HG02840 (cell line): ENCODE data around the gene RPS6KB2.
"Not testable (repeated sequence)": the region's sequence is repeated elsewhere in the genome, so short reads cannot be mapped to it uniquely, and the experiment has no call there.

Experiments used
- ATAC-seq: cut with Tn5 transposase; IDR thresholded peaks from one replicate; pipeline ENCODE4 v1.9.1; 2021; ENCODE audit warnings: mild to moderate bottlenecking, moderate library complexity, moderate number of reproducible peaks; ENCODE audit not compliant: unreplicated experiment, low FRiP score

Gene RPS6KB2

DNA sequence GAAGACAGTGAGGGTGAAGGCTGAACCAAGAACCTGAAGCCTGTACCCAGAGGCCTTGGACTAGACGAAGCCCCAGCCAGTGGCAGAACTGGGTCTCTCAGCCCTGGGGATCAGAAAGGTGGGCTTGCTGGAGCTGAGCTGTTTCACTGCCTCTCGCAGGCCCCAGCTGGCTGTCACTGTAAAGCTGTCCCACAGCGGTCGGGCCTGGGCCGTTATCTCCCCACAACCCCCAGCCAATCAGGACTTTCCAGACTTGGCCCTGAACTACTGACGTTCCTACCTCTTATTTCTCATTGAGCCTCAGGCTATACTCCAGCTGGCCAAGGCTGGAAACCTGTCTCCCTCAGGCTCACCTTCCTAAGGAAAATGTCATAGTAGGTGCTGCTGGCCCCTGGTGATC, 30.8 kb upstream of the RPS6KB2 start:
- ATAC-seq: no peak

DNA sequence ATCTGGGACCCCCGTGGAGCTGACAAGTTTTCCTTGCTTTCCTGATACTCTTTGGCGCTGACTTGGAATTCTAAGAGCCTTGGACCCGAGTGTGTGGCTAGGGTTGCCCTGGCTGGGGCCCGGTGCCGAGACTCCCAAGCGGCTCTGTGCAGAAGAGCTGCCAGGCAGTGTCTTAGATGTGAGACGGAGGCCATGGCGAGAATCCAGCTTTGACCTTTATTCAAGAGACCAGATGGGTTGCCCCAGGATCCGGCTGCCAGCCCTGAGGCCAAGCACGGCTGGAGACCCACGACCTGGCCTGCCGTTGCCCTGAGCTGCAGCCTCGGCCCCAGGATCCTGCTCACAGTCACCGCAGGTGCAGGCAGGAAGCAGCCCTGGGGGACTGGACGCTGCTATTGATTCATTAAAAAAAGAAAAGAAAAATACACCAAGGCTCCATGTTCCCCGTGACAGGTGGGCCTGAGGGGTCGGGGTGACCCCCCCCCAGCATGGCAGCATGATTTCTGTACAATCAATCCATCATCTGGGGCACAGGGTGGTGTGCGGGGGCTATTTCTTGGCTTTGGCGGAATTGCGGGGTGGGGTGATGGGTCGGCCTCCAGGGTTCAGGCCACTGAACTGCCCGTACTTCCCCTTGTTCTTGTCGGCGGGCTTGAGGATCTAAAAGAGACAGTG, 30.2 kb upstream of the RPS6KB2 start:
- no peak for ATAC-seq

DNA sequence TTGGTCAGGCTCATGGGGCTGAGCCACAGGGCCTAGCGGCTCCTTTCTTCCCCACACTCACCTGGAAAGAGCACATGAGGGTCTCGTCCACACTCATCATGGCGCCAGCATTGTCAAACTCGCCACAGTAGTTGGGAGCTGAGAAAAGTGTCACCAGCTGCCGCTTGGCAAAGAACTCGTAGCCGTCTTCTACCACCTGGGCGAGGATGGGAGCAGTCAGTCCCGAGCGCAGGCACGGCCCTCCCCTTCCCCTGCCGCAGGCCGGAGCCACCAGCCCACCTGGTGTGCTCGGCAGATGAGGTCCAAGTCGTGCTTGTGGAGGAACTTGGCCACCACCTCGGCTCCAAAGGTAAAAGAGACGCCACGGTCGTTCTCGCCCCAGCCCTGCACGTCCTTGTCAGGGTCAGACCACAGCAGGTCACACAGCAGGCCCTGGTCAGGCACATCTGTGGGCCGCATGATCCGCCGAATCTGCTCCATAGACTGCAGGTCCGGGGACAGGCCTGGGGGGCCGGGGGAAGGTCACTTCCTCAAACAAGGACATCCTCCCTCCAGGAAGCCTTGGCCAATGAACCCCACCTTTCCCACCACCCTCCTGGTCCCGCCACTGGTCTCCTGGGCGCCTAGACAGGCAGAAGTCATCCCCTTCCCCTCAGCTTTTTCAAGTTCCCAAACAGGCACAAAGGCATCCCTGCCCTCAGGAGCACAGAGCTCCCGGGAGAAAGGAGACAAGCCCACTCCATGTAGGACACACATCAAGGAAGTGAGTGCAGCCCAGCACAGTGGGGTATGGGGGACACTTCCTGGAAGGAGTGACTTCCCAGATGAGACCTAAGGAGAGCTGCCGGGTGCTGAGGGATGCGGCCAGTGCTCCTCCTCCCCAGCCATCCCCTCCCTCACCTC, 29.4 kb upstream of the RPS6KB2 start:
- ATAC-seq: no peak

DNA sequence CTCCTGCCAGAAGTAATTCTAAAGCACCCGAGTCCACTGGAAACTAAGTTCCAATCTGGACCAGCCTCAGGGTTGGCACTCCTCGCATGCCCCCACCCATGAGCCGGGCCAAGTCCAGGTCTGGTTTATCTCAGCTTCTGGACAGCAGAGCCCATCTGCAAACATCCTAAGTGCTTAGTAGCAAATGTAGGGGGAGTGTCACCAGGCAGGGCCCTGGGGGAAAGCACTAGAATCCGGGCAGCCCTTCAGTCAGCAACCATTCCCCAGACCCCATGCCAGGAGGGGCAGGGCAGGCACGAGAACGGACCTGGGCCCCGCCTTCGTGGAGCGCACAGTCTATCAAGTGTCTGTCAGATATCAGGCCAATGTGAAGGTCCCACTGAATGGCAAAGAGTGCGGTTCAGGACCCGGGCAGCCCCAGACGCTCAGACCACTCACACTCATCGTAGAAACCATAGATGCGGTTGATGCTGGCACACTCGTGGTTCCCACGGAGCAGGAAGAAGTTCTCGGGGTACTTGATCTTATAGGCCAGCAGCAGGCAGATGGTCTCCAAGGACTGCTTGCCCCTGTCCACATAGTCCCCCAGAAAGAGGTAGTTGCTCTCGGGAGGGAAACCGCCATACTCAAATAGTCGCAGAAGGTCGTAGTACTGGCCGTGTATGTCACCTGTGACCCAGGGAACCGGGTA, 27.9 kb upstream of the RPS6KB2 start:
- no peak for ATAC-seq

DNA sequence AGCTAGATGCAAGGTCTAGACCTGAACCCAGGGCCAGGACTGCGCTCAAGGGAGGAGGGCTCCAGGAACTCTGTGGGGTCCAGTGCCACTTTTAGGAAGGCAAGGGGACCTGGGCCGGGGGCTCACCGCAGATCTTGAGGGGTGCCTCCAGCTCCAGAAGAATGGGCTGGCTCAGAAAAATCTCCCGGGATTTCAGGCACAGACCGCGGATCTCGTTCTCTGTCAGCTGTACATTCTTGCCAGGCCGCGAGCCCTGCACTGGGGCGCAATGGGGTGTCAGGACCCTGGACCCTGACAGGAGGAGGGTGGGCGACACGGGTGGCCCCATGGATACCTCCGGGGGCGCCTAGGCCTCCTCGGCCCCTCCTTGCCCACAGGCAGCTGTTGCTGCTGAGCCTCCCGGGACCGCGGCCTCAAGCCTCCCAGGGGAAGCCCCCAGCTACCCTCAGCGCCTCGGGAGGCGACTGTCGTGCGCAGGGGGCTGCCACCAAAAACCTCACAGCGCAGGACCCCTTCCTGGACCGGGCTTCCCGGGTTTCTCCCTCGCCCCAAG, 27.3 kb upstream of the RPS6KB2 start:
- ATAC-seq: peak; percentile 22

DNA sequence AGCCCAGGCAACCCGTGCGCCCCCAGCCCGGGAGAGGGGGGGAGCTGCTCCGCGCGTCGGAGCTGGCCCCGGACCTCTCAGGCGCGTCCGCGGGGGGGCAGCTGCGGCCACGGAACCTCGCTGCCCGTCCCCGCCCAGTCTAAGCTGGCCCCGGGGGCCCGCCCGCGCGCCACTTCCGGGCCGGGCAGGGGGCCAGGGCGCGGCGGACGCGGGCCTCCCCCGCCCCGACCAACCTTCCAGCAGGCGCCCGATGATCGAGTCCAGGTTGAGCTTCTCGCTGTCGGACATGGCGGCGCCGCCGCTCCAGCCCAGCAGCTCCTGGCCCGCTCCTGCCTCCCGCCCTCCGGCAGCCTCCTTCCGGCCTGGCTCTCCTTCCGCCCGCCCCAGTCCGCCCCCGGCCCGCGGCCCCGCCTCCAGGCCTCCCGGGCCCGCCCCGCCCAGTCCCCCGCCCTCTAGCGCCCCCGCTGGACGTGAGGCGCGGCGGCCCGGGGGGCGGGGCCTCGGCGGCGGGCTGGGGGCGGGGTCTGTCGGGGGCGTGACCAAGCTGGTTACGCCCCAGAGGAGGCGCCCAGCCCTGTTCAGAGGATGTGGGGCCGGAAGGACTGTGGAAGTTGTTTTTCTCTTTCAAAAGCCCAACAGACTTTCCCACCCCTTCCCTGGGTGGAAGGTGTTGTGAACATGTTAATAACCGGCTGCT, 26.7 kb upstream of the RPS6KB2 start, which contains the start of gene PPP1CA:
Gene PPP1CA, minus strand, starts transcription at position 364 of the 697 bp plus-strand sequence. Its CDS starts 76 bp downstream, at position 288.
- ATAC-seq: peak; percentile 58

DNA sequence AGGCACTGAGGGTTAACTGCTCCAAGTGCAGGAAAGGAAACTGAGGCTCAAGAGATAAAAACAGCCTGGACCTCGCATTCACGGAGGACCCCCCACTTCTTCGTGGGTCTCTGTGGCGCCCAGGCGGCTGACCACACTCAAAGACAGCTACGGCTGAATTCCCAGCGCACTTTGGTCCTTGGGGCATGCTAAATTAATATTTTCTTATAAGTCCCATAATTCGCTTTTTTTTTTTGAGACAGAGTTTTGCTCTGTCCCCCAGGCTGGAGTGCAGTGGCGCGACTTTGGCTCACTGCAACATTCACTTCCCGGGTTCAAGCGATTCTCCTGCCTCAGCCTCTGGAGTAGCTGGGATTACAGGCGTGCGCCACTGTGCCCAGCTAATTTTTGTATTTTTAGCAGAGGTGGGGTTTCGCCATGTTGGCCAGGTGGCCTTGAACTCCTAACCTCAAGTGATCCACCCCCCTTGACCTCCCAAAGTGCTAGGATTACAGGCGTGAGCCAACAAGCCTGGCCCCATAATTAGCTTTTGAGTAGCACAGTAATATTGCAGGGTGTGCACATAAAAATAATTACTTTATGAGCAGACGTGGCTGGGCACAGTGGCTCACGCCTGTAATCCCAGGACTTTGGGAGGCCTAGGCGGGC, 26.0 kb upstream of the RPS6KB2 start:
- not testable (repeated sequence) for ATAC-seq

DNA sequence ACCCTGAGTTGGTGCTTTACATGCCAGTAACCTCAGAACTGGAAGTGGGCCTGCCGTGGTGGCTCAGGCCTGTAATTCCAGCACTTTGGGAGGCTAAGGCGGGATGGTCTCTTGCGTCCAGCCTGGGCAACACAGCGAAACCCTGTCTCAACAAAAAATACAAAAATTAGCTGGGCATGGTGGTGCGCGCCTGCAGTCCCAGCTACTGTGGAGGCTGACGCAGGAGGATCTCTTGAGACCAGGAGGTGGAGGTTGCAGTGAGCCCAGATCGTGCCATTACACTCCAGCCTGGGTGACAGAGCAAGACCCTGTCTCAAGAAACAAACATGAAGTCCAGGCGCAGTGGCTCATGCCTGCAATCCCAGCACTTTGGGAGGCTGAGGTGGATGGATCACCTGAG, 25.2 kb upstream of the RPS6KB2 start:
- ATAC-seq: not testable (repeated sequence)

DNA sequence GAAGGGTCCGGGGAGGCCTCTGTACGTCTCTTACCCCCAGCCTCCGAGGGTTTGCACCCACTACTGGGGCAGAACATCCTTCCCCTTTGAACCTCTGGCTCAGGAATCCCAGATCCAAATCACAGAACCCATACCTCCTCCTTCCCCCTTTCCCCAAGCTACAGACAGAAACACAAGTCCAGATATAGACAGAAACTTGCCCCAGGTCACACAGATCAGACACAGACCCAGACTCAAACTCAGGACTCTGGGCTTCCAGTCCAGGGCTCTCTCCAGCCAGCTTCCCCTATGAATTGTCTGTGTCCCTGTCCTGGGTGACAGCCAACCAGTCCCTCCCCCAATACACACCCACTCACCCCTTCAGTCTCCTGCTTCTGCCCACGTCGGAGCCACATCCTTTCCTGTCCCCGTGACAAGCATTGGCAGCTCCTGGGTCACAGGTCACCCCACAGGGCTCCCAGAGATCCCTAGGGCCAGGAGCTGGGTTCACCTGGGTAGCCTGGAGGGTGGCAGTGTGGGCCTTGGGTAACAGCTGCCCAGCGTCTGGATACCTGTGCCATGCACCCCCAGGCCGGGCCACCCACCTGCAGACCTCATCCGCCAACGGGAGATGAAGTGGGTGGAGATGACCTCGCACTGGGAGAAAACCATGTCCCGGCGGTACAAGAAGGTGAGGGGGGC, 23.6 kb upstream of the RPS6KB2 start:
- no peak for ATAC-seq

DNA sequence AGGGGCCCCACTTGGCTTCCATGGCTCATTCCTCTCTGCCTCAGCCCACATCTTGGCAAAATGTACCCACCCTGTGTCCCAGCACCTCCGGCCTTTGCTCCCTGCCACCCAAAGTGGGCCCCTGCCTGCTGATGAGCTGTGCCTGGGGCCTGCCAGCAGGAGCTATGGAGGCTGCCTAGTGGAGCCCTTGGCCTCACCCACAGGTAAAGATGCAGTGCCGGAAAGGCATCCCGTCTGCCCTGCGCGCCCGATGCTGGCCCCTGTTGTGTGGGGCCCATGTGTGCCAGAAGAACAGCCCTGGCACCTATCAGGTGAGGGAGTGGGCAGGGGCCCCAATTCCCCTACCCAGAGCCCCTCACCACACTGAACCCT, 23.1 kb upstream of the RPS6KB2 start:
- ATAC-seq: no peak

DNA sequence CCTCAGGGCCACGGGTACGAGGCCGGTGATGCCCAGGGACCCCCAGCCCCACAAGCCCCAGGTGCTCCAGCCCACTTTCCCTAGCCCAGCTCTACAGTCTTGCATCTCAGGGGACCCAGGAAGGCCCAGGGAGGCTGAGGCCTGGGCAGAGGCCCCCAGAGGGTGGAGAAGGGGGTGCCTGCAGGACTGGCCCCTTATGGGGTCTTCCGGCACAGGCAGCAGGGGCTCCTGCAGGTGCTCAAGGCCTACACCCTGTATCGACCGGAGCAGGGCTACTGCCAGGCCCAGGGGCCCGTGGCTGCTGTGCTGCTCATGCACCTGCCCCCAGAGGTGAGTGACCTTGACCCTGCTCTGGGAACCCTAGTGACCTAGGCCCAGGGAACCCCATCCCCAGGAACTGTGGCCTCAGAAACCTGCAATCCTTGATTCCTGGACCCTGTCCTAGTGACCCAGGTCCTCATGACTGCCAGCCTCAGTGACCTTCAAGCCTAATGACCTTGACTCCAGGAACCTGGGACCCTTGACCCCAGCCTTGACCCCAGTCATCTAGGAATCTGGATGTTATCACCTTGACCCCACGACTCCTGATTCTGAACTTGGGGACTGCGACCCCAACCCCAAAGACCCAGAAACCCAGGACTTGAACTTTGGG, 22.5 kb upstream of the RPS6KB2 start:
- no peak for ATAC-seq

DNA sequence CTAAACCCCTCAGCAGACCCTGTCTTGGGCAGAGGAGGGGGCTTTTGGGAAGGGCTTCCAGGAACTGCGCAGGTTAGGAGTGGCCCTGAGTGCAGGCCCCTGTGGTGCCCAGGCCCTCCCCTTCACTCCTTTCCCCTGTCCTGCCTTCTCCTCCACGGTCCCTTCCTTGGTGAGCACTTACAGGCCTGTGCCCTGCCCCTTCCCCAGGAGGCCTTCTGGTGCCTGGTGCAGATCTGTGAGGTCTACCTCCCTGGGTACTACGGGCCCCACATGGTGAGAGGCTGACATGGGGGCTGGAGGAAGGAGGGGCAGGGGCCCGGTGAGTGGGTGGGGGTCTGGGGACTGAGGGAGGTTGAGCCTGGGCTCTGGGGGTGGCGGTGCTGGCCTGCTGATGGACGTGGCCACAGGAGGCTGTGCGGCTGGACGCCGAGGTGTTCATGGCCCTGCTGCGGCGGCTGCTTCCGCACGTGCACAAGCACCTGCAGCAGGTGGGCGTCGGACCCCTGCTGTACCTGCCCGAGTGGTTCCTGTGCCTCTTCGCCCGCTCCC, 21.8 kb upstream of the RPS6KB2 start:
- no peak for ATAC-seq

DNA sequence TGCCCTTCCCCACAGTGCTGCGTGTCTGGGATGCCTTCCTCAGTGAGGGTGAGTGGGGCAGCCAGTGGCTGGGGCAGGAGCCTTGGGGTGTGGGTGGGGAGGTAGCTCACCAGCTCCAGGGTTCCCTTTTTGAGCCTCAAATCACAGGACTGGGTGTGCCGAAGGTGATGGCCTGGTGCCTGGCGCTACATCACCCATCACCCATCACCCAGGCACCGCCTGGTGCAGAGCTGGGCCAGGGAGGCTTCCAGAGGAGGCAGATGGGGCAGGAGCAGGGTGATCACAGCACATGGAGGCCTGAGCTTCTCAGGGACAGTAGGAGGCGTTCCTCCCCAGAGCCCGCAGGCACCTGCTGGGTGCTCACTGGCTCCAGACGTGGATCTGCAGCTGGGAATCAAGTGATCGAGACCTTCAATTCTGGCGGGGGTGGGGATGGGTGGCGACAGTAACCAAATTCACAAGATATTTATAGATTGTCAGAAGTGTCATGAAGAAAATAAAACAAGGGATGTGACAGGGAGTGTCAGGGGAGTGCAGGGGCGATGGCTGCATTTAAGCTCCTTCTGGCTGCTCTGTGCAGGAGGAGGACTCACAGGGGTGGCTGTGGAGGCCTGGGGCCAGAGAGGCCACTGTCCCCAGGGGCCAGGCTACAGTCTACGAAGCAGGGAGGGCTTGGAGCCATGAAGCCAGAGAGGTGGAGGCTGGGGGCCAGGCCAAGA, 21.2 kb upstream of the RPS6KB2 start:
- no peak for ATAC-seq

DNA sequence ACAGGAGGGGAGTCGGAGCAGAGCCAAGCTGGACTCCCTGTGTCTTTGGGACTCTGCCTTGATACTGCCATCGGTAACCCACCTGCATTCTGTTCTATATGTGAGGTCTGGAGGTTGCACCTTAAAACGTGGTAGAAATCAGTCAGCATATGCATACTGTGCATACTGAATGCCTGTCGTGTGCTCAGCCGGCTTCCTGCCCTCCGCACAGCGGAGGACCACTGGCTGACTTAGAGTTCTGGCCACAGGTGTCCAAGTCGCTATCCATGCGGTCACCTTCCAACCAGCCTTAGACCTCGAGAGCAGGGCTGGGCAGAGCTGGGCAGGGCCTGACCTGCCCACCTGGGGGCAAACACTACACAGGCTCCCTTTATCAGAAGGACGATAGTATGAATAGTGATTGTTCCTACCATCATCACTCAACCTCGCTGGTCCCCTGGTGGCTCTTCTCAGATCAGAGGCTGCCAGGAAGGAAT, 20.6 kb upstream of the RPS6KB2 start:
- ATAC-seq: no peak

DNA sequence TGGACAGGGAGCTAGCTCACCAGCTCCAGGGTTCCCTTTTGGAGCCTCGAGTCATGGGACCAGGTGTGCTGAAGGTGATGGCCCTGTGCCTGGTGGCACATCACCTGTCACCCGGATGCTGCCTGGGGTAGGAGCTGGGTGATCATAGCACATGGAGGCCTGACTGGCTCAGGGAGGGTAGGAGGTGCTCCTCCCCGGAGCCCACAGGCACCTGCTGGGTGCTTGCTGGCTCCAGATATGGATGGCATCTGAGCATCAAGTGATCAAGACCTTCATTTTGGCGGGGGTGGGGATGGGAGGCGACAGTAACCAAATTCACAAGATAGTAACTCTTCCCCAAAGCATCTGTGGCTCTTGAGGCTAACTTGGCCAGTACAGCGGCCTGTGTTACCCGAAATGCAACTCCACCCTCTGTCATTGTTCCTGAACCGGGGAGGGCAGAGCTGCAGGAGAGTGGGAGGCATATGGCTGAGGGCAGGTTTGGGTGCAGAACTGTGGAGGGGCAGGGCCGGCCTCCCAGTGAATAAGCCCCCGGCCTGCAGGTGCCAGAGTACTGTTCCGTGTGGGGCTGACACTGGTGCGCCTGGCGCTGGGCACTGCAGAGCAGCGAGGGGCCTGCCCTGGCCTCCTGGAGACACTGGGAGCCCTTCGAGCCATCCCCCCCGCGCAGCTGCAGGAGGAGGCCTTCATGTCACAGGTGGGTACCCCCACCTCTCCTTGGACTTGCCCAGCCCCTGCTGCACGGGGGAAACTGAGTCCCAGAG, 19.7 kb upstream of the RPS6KB2 start:
- no peak for ATAC-seq

DNA sequence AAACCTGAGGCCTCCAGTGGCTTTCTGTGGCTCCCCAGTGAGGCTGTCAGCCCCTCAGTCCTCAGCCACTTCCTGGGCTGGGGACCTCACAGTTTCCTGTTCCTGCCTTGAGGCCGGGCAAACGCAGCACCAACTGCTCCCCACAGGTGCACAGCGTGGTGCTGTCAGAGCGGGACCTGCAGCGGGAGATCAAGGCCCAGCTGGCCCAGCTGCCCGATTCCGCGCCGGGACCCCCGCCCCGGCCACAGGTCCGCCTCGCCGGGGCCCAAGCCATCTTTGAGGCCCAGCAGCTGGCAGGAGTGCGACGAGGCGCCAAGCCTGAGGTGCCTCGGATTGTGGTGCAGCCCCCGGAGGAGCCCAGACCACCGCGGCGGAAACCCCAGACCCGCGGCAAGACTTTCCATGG, 19.0 kb upstream of the RPS6KB2 start:
- no peak for ATAC-seq

DNA sequence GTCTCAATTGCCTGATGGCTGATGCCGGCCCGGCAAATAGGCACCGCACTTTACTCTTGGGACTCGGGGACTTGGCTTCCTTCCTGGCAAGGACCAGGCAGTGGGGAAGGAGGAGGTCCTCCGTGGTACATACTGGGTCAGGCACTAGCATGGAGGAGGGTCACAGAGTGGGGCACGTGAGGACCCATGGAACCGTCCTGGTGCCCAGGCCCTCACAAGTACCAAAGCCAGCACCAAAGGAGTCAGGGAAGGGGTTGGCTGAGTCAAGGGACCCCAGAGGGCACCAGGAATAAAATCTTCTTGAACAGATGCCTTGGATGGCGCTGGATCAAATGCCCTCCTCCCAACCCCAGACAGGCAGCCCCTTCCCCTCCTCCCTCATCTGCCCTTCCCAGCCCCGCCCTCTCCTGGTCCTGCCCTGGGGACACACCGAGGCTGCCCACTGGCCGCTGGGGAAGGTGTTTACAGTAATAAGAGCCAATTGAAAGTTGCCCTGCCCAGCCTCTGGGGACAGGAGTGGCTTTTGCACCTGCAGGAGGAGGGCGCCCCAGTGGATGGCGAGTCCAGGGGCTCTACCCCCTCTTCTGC, 18.4 kb upstream of the RPS6KB2 start:
- no peak for ATAC-seq
